Body of pancreas (tissue), 4 donors: ENCODE results near the gene HEPACAM2. TPM values are rescaled to one million over a fixed set of nuclear protein-coding genes. Genes with fewer than 3 reads are reported as not detected.

Experiments used
- ATAC-seq: fragments of 150-250 bp; one replicate; pipeline ENCODE4 v1.9.1; 2016
- DNase-seq, 4 donors: peaks; one replicate each; pipeline ENCODE4 v3.0.0-alpha.2; 2019
- H3K27ac ChIP-seq, 4 donors: fragments of 200-600 bp; sonication (generic); 1 replicate in 3 of 4; 2 replicates in 1 of 4; pipeline versions ENCODE4 v1.5.1 to v1.6.1; 2016 to 2019; ENCODE audit warnings: mild to moderate bottlenecking in 1 of 4, mixed read lengths in 1 of 4, moderate library complexity in 1 of 4
- H3K27me3 ChIP-seq, 2 donors: fragments of 200-600 bp; sonication (generic); one replicate each; pipeline ENCODE4 v1.6.0; 2016; ENCODE audit warnings: mild to moderate bottlenecking in 1 of 2
- H3K36me3 ChIP-seq, 2 donors: fragments of 200-600 bp; sonication (generic); replicated peaks in 1 of 2; 2 replicates each; pipeline ENCODE4 v1.5.1; 2016; ENCODE audit warnings: low read depth in 2 of 2; ENCODE audit not compliant: insufficient read depth in 1 of 2
- H3K4me1 ChIP-seq: fragments of 200-600 bp; sonication (generic); one replicate; pipeline ENCODE4 v1.6.0; 2016
- H3K4me3 ChIP-seq, 2 donors: fragments of 200-600 bp; sonication (generic); 1 replicate in 1 of 2; 2 replicates in 1 of 2; pipeline ENCODE4 v1.5.1; 2016 to 2019
- H3K9me3 ChIP-seq, 3 donors: fragments of 200-600 bp; sonication (generic); 1 replicate in 2 of 3; 2 replicates in 1 of 3; pipeline ENCODE4 v1.5.1; 2016
- CTCF ChIP-seq, 7 experiments: fragments of 450-650 bp in 4 of 7; fragments of 200-600 bp in 3 of 7; sonication (generic) in 3 of 7; IDR thresholded peaks; one replicate each; pipeline ENCODE4 v1.5.1; 2016 to 2019; ENCODE audit warnings: antibody characterized with exemption in 7 of 7
- POLR2A ChIP-seq, 3 donors: fragments of 450-650 bp; IDR thresholded peaks; one replicate each; pipeline ENCODE4 v1.6.1; 2016; ENCODE audit warnings: antibody characterized with exemption in 3 of 3, mild to moderate bottlenecking in 2 of 3
- WGBS, 2 donors: methylation state at CpG; one replicate each; pipeline ENCODE4 v1.1.5; 2017; 5-methylcytosine and 5-hydroxymethylcytosine counted together
- intact Hi-C: fragments of 100-400 bp; cut with DNase I; formaldehyde crosslinking; loops from one replicate; pipeline ENCODE4 v1.15.1; 2023
- total RNA-seq, 2 donors: library from RNA; depleted of rRNA; stranded (reverse); fragments of >200 nt; gene quantifications; one replicate each; pipeline ENCODE4 v1.1.0, GENCODE V29; 2016

The HEPACAM2 gene
- total RNA-seq, 2 donors from 2014 or later = 2.1 TPM; not detected in 1

GRCh38 chr7:93147363-93147762, 78.9 kb downstream of the HEPACAM2 start:
- intact Hi-C loops = no loop called here

GRCh38 chr7:93146472-93147141, 79.7 kb downstream of the HEPACAM2 start:
- Histone ChIP-seq H3K27ac (peak overlapping the region in 1 of 4 donors; percentile 3), H3K27me3 (no peaks in the 10 kb centered on the region), H3K9me3 (no peaks in the 10 kb centered on the region), H3K4me3 (no peak overlapping the region), H3K4me1 (no peaks in the 10 kb centered on the region), H3K36me3 (no peaks in the 10 kb centered on the region)
- ATAC-seq (no peak), DNase-seq (no peak)
- TF ChIP-seq POLR2A (IDR thresholded peaks at IDR 0.05) = no peak
- intact Hi-C loops = no loop called here
- 62 to 73% methylated on average over 5 of the region's 5 CpGs for WGBS, 2 donors

More at GRCh38 chr7:93147363-93147762, 78.9 kb downstream of the HEPACAM2 start:
- DNase-seq (peak in 3 of 4 donors; percentile 10 to 27 (median 18)), ATAC-seq (peak; percentile 47)
- Histone ChIP-seq H3K9me3 (no peaks in the 10 kb centered on the region), H3K27me3 (no peaks in the 10 kb centered on the region), H3K4me3 (peak overlapping the region in 1 of 2 donors; percentile 12), H3K27ac (peak overlapping the region in 1 of 4 donors; percentile 44), H3K4me1 (no peaks in the 10 kb centered on the region), H3K36me3 (no peaks in the 10 kb centered on the region)
- 18 to 25% methylated on average over 3 of the region's 3 CpGs for WGBS, 2 donors
- TF ChIP-seq POLR2A (IDR thresholded peaks at IDR 0.05) (no peak), CTCF (IDR thresholded peaks at IDR 0.05) (no peak)

DNA sequence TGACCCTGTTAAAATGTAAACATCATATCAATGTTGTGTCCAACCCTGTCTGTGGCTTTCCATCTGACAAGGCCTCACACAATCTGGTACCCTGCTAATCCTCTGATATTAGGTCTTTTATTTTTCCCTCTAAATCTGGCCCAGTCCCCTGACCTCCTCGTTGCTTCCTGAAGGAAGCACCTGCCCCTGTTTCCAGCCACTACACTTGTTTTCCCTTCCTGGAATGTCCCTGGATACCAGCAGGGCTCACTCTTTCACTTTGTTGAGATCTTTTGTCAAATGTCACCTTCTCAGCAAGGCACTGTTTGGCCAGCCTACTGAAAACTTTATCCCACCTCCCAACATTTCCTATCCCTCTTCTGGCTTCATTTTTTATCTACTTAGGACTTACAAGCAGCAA, 80.2 kb downstream of the HEPACAM2 start:
- Histone ChIP-seq H3K9me3 (no peaks in the 10 kb centered on the region), H3K27me3 (no peaks in the 10 kb centered on the region), H3K27ac (no peak overlapping the region), H3K4me3 (no peak overlapping the region), H3K4me1 (no peaks in the 10 kb centered on the region), H3K36me3 (no peaks in the 10 kb centered on the region)
- intact Hi-C loops = no loop called here
- ATAC-seq (no peak), DNase-seq (no peak)
- WGBS, 2 donors = 18 to 22% methylated on average over 1 of the region's 1 CpG
- TF ChIP-seq CTCF (IDR thresholded peaks at IDR 0.05) = no peak
- no peak for TF ChIP-seq POLR2A (IDR thresholded peaks at IDR 0.05)

- Histone ChIP-seq H3K4me1 (no peaks in the 10 kb centered on the region), H3K36me3 (no peaks in the 10 kb centered on the region), H3K4me3 (no peak overlapping the region), H3K9me3 (no peaks in the 10 kb centered on the region), H3K27ac (no peak overlapping the region), H3K27me3 (no peaks in the 10 kb centered on the region)
- DNase-seq = no peak
- 43 to 47% methylated on average over 3 of the region's 3 CpGs for WGBS, 2 donors
- ATAC-seq = no peak
- TF ChIP-seq POLR2A (IDR thresholded peaks at IDR 0.05) (no peak), CTCF (IDR thresholded peaks at IDR 0.05) (no peak)
- intact Hi-C loops = no loop called here
These were observed 80.9 kb downstream of the HEPACAM2 start for GRCh38 chr7:93145354-93145753.

GRCh38 chr7:93142127-93142526, 84.1 kb downstream of the HEPACAM2 start:
- intact Hi-C loops = no loop called here
- TF ChIP-seq CTCF (IDR thresholded peaks at IDR 0.05) (no peak), POLR2A (IDR thresholded peaks at IDR 0.05) (no peak)

More at GRCh38 chr7:93142127-93142526, 84.1 kb downstream of the HEPACAM2 start:
- 84 to 88% methylated on average over 1 of the region's 1 CpG for WGBS, 2 donors
- DNase-seq (no peak), ATAC-seq (no peak)
- H3K27ac ChIP-seq = no peak overlapping the region
- no peaks in the 10 kb centered on the region for H3K9me3 ChIP-seq
- H3K4me1 ChIP-seq = no peaks in the 10 kb centered on the region
- H3K36me3 ChIP-seq = no peaks in the 10 kb centered on the region
- H3K4me3 ChIP-seq = no peak overlapping the region
- no peaks in the 10 kb centered on the region for H3K27me3 ChIP-seq
